ENCODE data around the gene DENND10.

- TF ChIP-seq CTCF (IDR thresholded peaks at IDR 0.05) (no peak), POLR2A (IDR thresholded peaks at IDR 0.05) (no peak)
Measured at GRCh38 chr10:119153041-119153440, 49.1 kb downstream of the DENND10 start.

Measured in heart left ventricle (tissue), 13 donors.